HepG2 (cell line): ENCODE data around the gene SIRT7. TPM values are rescaled to one million over a fixed set of nuclear protein-coding genes. Genes with fewer than 3 reads are reported as not detected.
A peak's percentile ranks its signal among the peaks of the same experiment; 100 is the strongest.

Experiments
- ATM ChIP-seq: fragments of 450-650 bp; IDR thresholded peaks from 2 replicates; pipeline ENCODE4 v1.7.1; 2017; ENCODE audit warnings: mild to moderate bottlenecking, borderline replicate concordance
- CEBPB ChIP-seq: IDR thresholded peaks from 2 replicates; pipeline ENCODE4 v1.6.1; 2011; ENCODE audit warnings: low read depth, low read length, improper control_type of control experiment, borderline replicate concordance
- CSRNP1 ChIP-seq: sonication (generic); formaldehyde crosslinking; IDR thresholded peaks from 2 replicates; pipeline ENCODE4 v1.8.1; 2023; ENCODE audit warnings: mild to moderate bottlenecking, missing genetic modification reagents
- DMAP1 ChIP-seq: IDR thresholded peaks from 2 replicates; pipeline ENCODE4 v1.6.1; 2016
- FOSL1 ChIP-seq: sonication (generic); formaldehyde crosslinking; IDR thresholded peaks from 2 replicates; pipeline ENCODE4 v1.9.0; 2021; ENCODE audit warnings: missing genetic modification reagents, borderline replicate concordance
- GABPA ChIP-seq, 2 experiments: IDR thresholded peaks; 2 replicates each; pipeline ENCODE4 v1.6.1; 2011 to 2016; ENCODE audit warnings: low read depth in 2 of 2, low read length in 1 of 2, missing biosample characterization in 1 of 2, missing genetic modification characterization in 1 of 2
- ZFP37 ChIP-seq: sonication (generic); formaldehyde crosslinking; IDR thresholded peaks from 2 replicates; pipeline ENCODE4 v1.4.0; 2020; ENCODE audit warnings: missing genetic modification reagents, borderline replicate concordance
- ZNF317 ChIP-seq: sonication (generic); formaldehyde crosslinking; IDR thresholded peaks from 2 replicates; pipeline ENCODE4 v1.5.0; 2020; ENCODE audit warnings: mild to moderate bottlenecking, missing genetic modification reagents
- ZNF574 ChIP-seq: sonication (generic); formaldehyde crosslinking; IDR thresholded peaks from 2 replicates; pipeline ENCODE4 v1.4.0; 2020; ENCODE audit warnings: missing genetic modification reagents
- ZSCAN22 ChIP-seq: sonication (generic); formaldehyde crosslinking; IDR thresholded peaks from 2 replicates; pipeline ENCODE4 v1.4.0; 2020; ENCODE audit warnings: mild to moderate bottlenecking, missing genetic modification reagents
- polyA plus RNA-seq, 8 experiments: library from polyadenylated mRNA; depleted of rRNA in 3 of 8; stranded (reverse) in 7 of 8; unstranded in 1 of 8; fragments of >200 nt; fragmentation: Illumina TruSeq in 4 of 8; extraction: Trizol in 4 of 8; gene quantifications; 2 replicates each; pipeline versions ENCODE4 v1.2.1 to v1.2.3, GENCODE V29; 2011 to 2016; ENCODE audit warnings: low read depth in 4 of 8, missing spikeins in 1 of 8, mixed read lengths in 1 of 8; ENCODE audit not compliant: insufficient read depth in 1 of 8
- total RNA-seq, 5 experiments: library from RNA; depleted of rRNA; stranded (reverse); fragments of >200 nt; fragmentation: Illumina TruSeq; extraction: Trizol; gene quantifications; 2 replicates each; pipeline ENCODE4 v1.2.3, GENCODE V29; 2016; ENCODE audit warnings: low read depth in 1 of 5
- TF ChIP-seq, protein P1 (sequence below): sonication (generic); formaldehyde crosslinking; IDR thresholded peaks from 2 replicates; pipeline ENCODE4 v1.5.0; 2020; ENCODE audit warnings: mild to moderate bottlenecking, missing genetic modification reagents, borderline replicate concordance
- TF ChIP-seq, protein P2 (sequence below): sonication (generic); formaldehyde crosslinking; IDR thresholded peaks from 2 replicates; pipeline ENCODE4 v1.4.0; 2020; ENCODE audit warnings: missing genetic modification reagents, low read depth, mild to moderate bottlenecking, borderline replicate concordance
- TF ChIP-seq, protein P3 (sequence below): sonication (generic); formaldehyde crosslinking; IDR thresholded peaks from 2 replicates; pipeline ENCODE4; 2020; ENCODE audit warnings: missing genetic modification reagents, mild to moderate bottlenecking, borderline replicate concordance

SIRT7 gene
- total and polyA plus RNA-seq, 2 of the 13 experiments (the other 11 are each of a cell fraction or from before 2014, with no cell fraction given), result 8.3 to 24.8 TPM

GRCh38 chr17:81902653-81903414, 15.1 kb downstream of the SIRT7 start (continued):
- TF ChIP-seq, protein P1, sequence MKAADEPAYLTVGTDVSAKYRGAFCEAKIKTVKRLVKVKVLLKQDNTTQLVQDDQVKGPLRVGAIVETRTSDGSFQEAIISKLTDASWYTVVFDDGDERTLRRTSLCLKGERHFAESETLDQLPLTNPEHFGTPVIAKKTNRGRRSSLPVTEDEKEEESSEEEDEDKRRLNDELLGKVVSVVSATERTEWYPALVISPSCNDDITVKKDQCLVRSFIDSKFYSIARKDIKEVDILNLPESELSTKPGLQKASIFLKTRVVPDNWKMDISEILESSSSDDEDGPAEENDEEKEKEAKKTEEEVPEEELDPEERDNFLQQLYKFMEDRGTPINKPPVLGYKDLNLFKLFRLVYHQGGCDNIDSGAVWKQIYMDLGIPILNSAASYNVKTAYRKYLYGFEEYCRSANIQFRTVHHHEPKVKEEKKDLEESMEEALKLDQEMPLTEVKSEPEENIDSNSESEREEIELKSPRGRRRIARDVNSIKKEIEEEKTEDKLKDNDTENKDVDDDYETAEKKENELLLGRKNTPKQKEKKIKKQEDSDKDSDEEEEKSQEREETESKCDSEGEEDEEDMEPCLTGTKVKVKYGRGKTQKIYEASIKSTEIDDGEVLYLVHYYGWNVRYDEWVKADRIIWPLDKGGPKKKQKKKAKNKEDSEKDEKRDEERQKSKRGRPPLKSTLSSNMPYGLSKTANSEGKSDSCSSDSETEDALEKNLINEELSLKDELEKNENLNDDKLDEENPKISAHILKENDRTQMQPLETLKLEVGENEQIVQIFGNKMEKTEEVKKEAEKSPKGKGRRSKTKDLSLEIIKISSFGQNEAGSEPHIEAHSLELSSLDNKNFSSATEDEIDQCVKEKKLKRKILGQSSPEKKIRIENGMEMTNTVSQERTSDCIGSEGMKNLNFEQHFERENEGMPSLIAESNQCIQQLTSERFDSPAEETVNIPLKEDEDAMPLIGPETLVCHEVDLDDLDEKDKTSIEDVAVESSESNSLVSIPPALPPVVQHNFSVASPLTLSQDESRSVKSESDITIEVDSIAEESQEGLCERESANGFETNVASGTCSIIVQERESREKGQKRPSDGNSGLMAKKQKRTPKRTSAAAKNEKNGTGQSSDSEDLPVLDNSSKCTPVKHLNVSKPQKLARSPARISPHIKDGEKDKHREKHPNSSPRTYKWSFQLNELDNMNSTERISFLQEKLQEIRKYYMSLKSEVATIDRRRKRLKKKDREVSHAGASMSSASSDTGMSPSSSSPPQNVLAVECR, result 0 out of 2 replicates have a peak, but pooled peaks have one; percentile 1
- no peak for TF ChIP-seq ATM
- no peak for TF ChIP-seq CEBPB
- no peak for TF ChIP-seq ZNF317 (CRISPR knock-in tag)
- TF ChIP-seq, protein P2, sequence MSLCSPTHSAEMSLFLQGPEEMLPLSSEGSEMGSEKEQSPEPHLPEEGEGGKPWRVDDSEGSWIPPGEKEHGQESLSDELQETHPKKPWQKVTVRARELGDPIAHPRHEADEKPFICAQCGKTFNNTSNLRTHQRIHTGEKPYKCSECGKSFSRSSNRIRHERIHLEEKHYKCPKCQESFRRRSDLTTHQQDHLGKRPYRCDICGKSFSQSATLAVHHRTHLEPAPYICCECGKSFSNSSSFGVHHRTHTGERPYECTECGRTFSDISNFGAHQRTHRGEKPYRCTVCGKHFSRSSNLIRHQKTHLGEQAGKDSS (CRISPR knock-in tag), result no peak; the same call in 1 of the 2 replicates
- TF ChIP-seq, protein P3, sequence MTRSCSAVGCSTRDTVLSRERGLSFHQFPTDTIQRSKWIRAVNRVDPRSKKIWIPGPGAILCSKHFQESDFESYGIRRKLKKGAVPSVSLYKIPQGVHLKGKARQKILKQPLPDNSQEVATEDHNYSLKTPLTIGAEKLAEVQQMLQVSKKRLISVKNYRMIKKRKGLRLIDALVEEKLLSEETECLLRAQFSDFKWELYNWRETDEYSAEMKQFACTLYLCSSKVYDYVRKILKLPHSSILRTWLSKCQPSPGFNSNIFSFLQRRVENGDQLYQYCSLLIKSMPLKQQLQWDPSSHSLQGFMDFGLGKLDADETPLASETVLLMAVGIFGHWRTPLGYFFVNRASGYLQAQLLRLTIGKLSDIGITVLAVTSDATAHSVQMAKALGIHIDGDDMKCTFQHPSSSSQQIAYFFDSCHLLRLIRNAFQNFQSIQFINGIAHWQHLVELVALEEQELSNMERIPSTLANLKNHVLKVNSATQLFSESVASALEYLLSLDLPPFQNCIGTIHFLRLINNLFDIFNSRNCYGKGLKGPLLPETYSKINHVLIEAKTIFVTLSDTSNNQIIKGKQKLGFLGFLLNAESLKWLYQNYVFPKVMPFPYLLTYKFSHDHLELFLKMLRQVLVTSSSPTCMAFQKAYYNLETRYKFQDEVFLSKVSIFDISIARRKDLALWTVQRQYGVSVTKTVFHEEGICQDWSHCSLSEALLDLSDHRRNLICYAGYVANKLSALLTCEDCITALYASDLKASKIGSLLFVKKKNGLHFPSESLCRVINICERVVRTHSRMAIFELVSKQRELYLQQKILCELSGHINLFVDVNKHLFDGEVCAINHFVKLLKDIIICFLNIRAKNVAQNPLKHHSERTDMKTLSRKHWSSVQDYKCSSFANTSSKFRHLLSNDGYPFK (CRISPR knock-in tag), result peak; percentile 24; the same call in 1 of the 2 replicates
- no peak for TF ChIP-seq ZFP37 (CRISPR knock-in tag)
- peak; percentile 19 for TF ChIP-seq ZNF574 (CRISPR knock-in tag)
- no peak for TF ChIP-seq GABPA (IDR thresholded peaks at IDR 0.05; ENCODE audit: low read depth, low read length)
- TF ChIP-seq GABPA (CRISPR knock-in tag; IDR thresholded peaks at IDR 0.05; ENCODE audit: low read depth), result no peak
- no peak for TF ChIP-seq ZSCAN22 (CRISPR knock-in tag)
- TF ChIP-seq FOSL1 (CRISPR knock-in tag), result 0 out of 2 replicates have a peak, but pooled peaks have one; percentile 16
- peak; percentile 74; the same call in 1 of the 2 replicates for TF ChIP-seq CSRNP1 (CRISPR knock-in tag)
- TF ChIP-seq DMAP1 (CRISPR knock-in tag), result no peak
